ENCODE results near the gene FAM229B. TPM values are rescaled to one million over a fixed set of nuclear protein-coding genes. Genes with fewer than 3 reads are reported as not detected.

The FAM229B gene
- total RNA-seq, 1 experiment from 2014 or later: 20.0 TPM

DNA sequence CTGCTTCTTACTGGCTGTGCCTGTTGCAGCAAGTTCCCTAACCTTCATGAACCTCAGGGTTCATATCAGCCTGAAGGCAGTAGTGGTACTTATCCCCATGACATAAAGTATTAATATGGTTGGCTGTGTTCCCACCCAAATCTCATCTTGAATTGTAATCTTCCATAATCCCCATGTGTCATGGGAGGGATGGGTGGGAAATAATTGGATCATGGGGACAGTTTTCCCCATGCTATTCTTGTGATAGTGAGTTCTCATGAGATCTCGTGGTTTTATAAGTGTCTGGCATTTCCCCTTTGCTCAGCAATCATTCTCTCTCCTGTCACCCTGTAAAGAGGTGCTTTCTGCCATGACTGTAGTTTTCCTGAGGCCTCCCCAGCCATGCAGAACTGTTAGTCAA, 61.8 kb downstream of the FAM229B start:
- ChIA-PET CTCF (no interaction called here), POLR2A (no interaction called here)
- ATAC-seq (no peak), DNase-seq (ENCODE audit: low spot score) (no peak)
- H3K36me3 Mint-ChIP-seq: no peaks in the 10 kb centered on the region
- no peaks in the 10 kb centered on the region for H3K27me3 Mint-ChIP-seq (ENCODE audit: low read depth)
- H3K9me3 Mint-ChIP-seq: no peaks in the 10 kb centered on the region
- H3K27ac Mint-ChIP-seq: no peak overlapping the region; the same call in 1 of the 2 replicates
- H3K4me1 Mint-ChIP-seq: no peaks in the 10 kb centered on the region; the same call in 1 of the 2 replicates
- H3K4me3 Mint-ChIP-seq: no peak overlapping the region
- TF ChIP-seq FOXK1 (CRISPR knock-in tag; IDR thresholded peaks at IDR 0.05) (no peak), EMX1 (CRISPR knock-in tag; IDR thresholded peaks at IDR 0.05) (no peak), ELF4 (CRISPR knock-in tag; IDR thresholded peaks at IDR 0.05; ENCODE audit: low read depth) (no peak), TCF7 (CRISPR knock-in tag; IDR thresholded peaks at IDR 0.05; ENCODE audit: low read depth) (no peak), ZNF232 (CRISPR knock-in tag; IDR thresholded peaks at IDR 0.05) (no peak), TEAD1 (CRISPR knock-in tag; IDR thresholded peaks at IDR 0.05) (no peak), FOXP1 (CRISPR knock-in tag; IDR thresholded peaks at IDR 0.05; ENCODE audit: borderline replicate concordance) (no peak)
- TF ChIP-seq, protein P1, sequence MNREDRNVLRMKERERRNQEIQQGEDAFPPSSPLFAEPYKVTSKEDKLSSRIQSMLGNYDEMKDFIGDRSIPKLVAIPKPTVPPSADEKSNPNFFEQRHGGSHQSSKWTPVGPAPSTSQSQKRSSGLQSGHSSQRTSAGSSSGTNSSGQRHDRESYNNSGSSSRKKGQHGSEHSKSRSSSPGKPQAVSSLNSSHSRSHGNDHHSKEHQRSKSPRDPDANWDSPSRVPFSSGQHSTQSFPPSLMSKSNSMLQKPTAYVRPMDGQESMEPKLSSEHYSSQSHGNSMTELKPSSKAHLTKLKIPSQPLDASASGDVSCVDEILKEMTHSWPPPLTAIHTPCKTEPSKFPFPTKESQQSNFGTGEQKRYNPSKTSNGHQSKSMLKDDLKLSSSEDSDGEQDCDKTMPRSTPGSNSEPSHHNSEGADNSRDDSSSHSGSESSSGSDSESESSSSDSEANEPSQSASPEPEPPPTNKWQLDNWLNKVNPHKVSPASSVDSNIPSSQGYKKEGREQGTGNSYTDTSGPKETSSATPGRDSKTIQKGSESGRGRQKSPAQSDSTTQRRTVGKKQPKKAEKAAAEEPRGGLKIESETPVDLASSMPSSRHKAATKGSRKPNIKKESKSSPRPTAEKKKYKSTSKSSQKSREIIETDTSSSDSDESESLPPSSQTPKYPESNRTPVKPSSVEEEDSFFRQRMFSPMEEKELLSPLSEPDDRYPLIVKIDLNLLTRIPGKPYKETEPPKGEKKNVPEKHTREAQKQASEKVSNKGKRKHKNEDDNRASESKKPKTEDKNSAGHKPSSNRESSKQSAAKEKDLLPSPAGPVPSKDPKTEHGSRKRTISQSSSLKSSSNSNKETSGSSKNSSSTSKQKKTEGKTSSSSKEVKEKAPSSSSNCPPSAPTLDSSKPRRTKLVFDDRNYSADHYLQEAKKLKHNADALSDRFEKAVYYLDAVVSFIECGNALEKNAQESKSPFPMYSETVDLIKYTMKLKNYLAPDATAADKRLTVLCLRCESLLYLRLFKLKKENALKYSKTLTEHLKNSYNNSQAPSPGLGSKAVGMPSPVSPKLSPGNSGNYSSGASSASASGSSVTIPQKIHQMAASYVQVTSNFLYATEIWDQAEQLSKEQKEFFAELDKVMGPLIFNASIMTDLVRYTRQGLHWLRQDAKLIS (CRISPR knock-in tag; IDR thresholded peaks at IDR 0.05; ENCODE audit: borderline replicate concordance): no peak
- TF ChIP-seq, protein P2, sequence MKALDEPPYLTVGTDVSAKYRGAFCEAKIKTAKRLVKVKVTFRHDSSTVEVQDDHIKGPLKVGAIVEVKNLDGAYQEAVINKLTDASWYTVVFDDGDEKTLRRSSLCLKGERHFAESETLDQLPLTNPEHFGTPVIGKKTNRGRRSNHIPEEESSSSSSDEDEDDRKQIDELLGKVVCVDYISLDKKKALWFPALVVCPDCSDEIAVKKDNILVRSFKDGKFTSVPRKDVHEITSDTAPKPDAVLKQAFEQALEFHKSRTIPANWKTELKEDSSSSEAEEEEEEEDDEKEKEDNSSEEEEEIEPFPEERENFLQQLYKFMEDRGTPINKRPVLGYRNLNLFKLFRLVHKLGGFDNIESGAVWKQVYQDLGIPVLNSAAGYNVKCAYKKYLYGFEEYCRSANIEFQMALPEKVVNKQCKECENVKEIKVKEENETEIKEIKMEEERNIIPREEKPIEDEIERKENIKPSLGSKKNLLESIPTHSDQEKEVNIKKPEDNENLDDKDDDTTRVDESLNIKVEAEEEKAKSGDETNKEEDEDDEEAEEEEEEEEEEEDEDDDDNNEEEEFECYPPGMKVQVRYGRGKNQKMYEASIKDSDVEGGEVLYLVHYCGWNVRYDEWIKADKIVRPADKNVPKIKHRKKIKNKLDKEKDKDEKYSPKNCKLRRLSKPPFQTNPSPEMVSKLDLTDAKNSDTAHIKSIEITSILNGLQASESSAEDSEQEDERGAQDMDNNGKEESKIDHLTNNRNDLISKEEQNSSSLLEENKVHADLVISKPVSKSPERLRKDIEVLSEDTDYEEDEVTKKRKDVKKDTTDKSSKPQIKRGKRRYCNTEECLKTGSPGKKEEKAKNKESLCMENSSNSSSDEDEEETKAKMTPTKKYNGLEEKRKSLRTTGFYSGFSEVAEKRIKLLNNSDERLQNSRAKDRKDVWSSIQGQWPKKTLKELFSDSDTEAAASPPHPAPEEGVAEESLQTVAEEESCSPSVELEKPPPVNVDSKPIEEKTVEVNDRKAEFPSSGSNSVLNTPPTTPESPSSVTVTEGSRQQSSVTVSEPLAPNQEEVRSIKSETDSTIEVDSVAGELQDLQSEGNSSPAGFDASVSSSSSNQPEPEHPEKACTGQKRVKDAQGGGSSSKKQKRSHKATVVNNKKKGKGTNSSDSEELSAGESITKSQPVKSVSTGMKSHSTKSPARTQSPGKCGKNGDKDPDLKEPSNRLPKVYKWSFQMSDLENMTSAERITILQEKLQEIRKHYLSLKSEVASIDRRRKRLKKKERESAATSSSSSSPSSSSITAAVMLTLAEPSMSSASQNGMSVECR (CRISPR knock-in tag; IDR thresholded peaks at IDR 0.05; ENCODE audit: borderline replicate concordance): no peak
- TF ChIP-seq, protein P3, sequence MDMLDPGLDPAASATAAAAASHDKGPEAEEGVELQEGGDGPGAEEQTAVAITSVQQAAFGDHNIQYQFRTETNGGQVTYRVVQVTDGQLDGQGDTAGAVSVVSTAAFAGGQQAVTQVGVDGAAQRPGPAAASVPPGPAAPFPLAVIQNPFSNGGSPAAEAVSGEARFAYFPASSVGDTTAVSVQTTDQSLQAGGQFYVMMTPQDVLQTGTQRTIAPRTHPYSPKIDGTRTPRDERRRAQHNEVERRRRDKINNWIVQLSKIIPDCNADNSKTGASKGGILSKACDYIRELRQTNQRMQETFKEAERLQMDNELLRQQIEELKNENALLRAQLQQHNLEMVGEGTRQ (CRISPR knock-in tag; IDR thresholded peaks at IDR 0.05): no peak
- TF ChIP-seq, protein P4, sequence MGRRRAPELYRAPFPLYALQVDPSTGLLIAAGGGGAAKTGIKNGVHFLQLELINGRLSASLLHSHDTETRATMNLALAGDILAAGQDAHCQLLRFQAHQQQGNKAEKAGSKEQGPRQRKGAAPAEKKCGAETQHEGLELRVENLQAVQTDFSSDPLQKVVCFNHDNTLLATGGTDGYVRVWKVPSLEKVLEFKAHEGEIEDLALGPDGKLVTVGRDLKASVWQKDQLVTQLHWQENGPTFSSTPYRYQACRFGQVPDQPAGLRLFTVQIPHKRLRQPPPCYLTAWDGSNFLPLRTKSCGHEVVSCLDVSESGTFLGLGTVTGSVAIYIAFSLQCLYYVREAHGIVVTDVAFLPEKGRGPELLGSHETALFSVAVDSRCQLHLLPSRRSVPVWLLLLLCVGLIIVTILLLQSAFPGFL (CRISPR knock-in tag; IDR thresholded peaks at IDR 0.05; ENCODE audit: borderline replicate concordance): no peak
- TF ChIP-seq, protein P5, sequence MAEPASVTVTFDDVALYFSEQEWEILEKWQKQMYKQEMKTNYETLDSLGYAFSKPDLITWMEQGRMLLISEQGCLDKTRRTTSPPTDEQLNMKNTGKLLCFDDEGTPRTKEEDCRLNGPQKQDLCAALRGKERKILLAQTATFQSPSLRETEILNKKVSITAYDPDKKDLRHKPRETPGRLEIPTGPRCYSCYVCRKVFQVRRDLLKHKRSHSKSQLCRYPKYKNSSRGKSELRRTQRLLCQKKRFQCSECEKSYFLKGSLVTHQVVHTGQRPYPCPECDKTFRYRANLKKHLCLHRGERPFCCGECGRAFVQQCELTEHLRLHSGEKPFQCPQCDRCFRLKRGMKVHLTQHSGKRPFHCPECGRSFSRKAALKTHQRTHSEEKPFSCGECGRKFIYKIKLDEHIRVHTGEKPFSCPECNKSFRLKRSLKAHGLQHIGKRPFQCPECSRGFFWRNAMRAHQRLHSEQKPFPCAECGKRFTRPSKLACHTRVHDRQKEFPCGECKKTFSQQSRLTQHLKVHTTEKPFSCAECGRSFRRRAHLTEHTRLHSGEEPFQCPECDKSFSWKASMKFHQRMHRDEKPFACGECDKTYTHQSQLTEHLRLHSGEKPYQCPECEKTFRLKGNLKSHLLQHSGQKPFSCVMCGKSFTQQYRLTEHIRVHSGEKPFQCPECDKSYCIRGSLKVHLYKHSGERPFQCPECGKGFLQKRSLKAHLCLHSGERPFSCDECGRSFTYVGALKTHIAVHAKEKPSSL (CRISPR knock-in tag; conservative IDR thresholded peaks at IDR 0.05): no peak
- TF ChIP-seq, protein P6, sequence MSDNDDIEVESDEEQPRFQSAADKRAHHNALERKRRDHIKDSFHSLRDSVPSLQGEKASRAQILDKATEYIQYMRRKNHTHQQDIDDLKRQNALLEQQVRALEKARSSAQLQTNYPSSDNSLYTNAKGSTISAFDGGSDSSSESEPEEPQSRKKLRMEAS (CRISPR knock-in tag; IDR thresholded peaks at IDR 0.05): no peak
- TF ChIP-seq, protein P7, sequence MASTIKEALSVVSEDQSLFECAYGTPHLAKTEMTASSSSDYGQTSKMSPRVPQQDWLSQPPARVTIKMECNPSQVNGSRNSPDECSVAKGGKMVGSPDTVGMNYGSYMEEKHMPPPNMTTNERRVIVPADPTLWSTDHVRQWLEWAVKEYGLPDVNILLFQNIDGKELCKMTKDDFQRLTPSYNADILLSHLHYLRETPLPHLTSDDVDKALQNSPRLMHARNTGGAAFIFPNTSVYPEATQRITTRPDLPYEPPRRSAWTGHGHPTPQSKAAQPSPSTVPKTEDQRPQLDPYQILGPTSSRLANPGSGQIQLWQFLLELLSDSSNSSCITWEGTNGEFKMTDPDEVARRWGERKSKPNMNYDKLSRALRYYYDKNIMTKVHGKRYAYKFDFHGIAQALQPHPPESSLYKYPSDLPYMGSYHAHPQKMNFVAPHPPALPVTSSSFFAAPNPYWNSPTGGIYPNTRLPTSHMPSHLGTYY (CRISPR knock-in tag; IDR thresholded peaks at IDR 0.05): no peak

Measured in WTC11 (cell line).